ENCODE measurements around the gene ZNF594.
"Not testable (repeated sequence)": the region's sequence is repeated elsewhere in the genome, so short reads cannot be mapped to it uniquely, and the experiment has no call there.

ZNF594 gene

GRCh38 chr17:5191541-5192417, at the start of gene ZNF594:
TSS of gene ZNF594 (minus strand) at chr17:5191868. CDS start at chr17:5184256, 7,612 bp downstream.
- peak; percentile 91 for DNase-seq (ENCODE audit: low read depth)

GRCh38 chr17:5239769-5240168, 48.1 kb upstream of the ZNF594 start:
- not testable (repeated sequence) for DNase-seq (ENCODE audit: low read depth)

- DNase-seq (ENCODE audit: low read depth), result no peak
Measured at GRCh38 chr17:5238333-5238732, 46.7 kb upstream of the ZNF594 start.

GRCh38 chr17:5237541-5238016, 45.9 kb upstream of the ZNF594 start:
- peak; percentile 11 for DNase-seq (ENCODE audit: low read depth)

- DNase-seq (ENCODE audit: low read depth), result no peak
Measured at GRCh38 chr17:5236938-5237540, 45.4 kb upstream of the ZNF594 start.

GRCh38 chr17:5234645-5235576, 43.2 kb upstream of the ZNF594 start, which contains the start of gene SCIMP:
TSS of gene SCIMP (minus strand) at chr17:5234860. CDS start at chr17:5234755, 105 bp downstream.
- no peak for DNase-seq (ENCODE audit: low read depth)

- not testable (repeated sequence) for DNase-seq (ENCODE audit: low read depth)
Measured at GRCh38 chr17:5233492-5233891, 41.8 kb upstream of the ZNF594 start.

- DNase-seq (ENCODE audit: low read depth), result peak; percentile 13
Measured at GRCh38 chr17:5226940-5227878, 35.5 kb upstream of the ZNF594 start.

- DNase-seq (ENCODE audit: low read depth), result no peak
Measured at GRCh38 chr17:5225668-5226457, 34.2 kb upstream of the ZNF594 start.

GRCh38 chr17:5221912-5222311, 30.2 kb upstream of the ZNF594 start:
- not testable (repeated sequence) for DNase-seq (ENCODE audit: low read depth)

GRCh38 chr17:5220074-5220473, 28.4 kb upstream of the ZNF594 start:
- no peak for DNase-seq (ENCODE audit: low read depth)

GRCh38 chr17:5219536-5219935, 27.9 kb upstream of the ZNF594 start:
- DNase-seq (ENCODE audit: low read depth), result no peak

GRCh38 chr17:5217562-5217961, 25.9 kb upstream of the ZNF594 start:
- DNase-seq (ENCODE audit: low read depth), result not testable (repeated sequence)

- no peak for DNase-seq (ENCODE audit: low read depth)
Measured at GRCh38 chr17:5211458-5211857, 19.8 kb upstream of the ZNF594 start.

- DNase-seq (ENCODE audit: low read depth), result no peak
Measured at GRCh38 chr17:5210614-5211252, 19.1 kb upstream of the ZNF594 start.

- no peak for DNase-seq (ENCODE audit: low read depth)
Measured at GRCh38 chr17:5210091-5210490, 18.4 kb upstream of the ZNF594 start.

- DNase-seq (ENCODE audit: low read depth), result no peak
Measured at GRCh38 chr17:5209396-5209795, 17.7 kb upstream of the ZNF594 start.

- no peak for DNase-seq (ENCODE audit: low read depth)
Measured at GRCh38 chr17:5203908-5204294, 12.2 kb upstream of the ZNF594 start.

GRCh38 chr17:5203178-5203907, 11.7 kb upstream of the ZNF594 start:
- no peak for DNase-seq (ENCODE audit: low read depth)
